Measurements from ENCODE around the gene NTM.

NTM gene

DNA sequence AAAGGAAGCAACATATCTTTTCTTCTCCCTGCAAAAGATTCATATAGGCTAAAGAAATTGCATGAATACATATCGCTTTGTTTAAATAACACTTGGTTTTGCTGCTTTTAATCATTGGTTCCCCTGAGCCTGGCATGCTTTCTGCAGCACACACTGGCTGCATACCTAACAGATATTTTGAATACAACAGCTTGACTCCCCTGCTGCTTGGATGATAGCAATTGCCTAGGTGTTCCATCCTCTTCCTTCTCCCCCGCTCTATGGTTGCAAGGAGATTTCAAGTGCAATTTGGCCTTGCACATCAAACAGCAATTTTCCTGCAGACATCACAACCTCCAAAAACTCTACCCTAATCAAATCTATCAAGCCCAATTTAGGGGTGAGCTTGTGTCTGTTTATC lies 430.0 kb downstream of the NTM start:
- Histone ChIP-seq H3K27ac (ENCODE audit: low read depth, low read length) (no peak overlapping the region), H3K4me1 (ENCODE audit: control insufficient read depth, low read length) (no peaks in the 10 kb centered on the region), H3F3A (ENCODE audit: control insufficient read depth, insufficient read depth) (no peaks in the 10 kb centered on the region), H3K27me3 (ENCODE audit: control insufficient read depth, low read length) (no peaks in the 10 kb centered on the region), H3K4me3 (ENCODE audit: low read length) (no peak overlapping the region), H3K4me2 (ENCODE audit: low read length) (no peak overlapping the region), H3K36me3 (ENCODE audit: control insufficient read depth, low read length) (no peaks in the 10 kb centered on the region), H3K9me2 (replicated peaks; ENCODE audit: control insufficient read depth, low read length) (no peaks in the 10 kb centered on the region), H4K20me1 (ENCODE audit: control insufficient read depth, insufficient read depth, low read depth, low read length) (no peaks in the 10 kb centered on the region), H3K9me3 (ENCODE audit: control insufficient read depth, insufficient read depth, low read length) (no peaks in the 10 kb centered on the region), H3K79me2 (ENCODE audit: control insufficient read depth, low read length) (no peaks in the 10 kb centered on the region)
- TF ChIP-seq, protein P1, sequence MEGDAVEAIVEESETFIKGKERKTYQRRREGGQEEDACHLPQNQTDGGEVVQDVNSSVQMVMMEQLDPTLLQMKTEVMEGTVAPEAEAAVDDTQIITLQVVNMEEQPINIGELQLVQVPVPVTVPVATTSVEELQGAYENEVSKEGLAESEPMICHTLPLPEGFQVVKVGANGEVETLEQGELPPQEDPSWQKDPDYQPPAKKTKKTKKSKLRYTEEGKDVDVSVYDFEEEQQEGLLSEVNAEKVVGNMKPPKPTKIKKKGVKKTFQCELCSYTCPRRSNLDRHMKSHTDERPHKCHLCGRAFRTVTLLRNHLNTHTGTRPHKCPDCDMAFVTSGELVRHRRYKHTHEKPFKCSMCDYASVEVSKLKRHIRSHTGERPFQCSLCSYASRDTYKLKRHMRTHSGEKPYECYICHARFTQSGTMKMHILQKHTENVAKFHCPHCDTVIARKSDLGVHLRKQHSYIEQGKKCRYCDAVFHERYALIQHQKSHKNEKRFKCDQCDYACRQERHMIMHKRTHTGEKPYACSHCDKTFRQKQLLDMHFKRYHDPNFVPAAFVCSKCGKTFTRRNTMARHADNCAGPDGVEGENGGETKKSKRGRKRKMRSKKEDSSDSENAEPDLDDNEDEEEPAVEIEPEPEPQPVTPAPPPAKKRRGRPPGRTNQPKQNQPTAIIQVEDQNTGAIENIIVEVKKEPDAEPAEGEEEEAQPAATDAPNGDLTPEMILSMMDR (IDR thresholded peaks at IDR 0.05; ENCODE audit: low read depth, low read length, poor library complexity, severe bottlenecking): no peak

DNA sequence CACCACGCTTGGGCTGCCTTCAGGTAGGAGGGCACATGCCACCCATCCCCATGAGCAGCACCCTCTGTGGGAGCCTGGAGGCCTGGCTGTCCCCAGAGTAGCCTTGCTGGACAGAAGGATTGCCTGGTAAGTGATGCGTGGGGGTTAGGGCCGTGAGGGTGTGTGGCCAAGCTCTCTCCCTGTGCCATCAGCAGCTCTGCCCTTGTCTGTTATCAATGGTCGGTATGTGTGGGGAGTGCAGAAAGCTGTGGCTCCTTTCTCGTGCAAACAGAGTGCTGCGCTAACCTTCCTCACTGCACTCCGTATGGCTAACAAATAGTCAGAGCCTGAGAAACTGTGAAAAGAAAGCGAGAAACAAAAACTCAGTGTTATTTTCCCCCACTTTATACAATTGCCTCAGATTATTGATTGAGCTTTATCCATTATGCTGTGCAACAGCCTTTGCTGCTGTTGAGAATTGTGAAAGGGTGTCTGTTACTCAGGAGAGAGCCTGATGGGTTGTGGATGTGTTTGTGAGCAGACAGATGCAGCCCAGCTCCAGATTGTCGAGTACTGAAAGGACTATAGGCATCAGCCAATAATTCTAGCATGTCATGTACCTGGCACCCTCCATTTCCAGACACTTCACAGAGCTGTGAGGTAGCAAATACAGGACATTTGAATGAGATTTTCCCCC lies 432.2 kb downstream of the NTM start:
- no peak overlapping the region for H3K4me3 ChIP-seq (ENCODE audit: low read length)
- no peak overlapping the region for H3K4me2 ChIP-seq (ENCODE audit: low read length)
- no peaks in the 10 kb centered on the region for H3K36me3 ChIP-seq (ENCODE audit: control insufficient read depth, low read length)
- H3K9me3 ChIP-seq (ENCODE audit: control insufficient read depth, insufficient read depth, low read length): no peaks in the 10 kb centered on the region
- no peaks in the 10 kb centered on the region for H3K27me3 ChIP-seq (ENCODE audit: control insufficient read depth, low read length)
- H3K4me1 ChIP-seq (ENCODE audit: control insufficient read depth, low read length): no peaks in the 10 kb centered on the region
- H3K79me2 ChIP-seq (ENCODE audit: control insufficient read depth, low read length): no peaks in the 10 kb centered on the region
- H3K9me2 ChIP-seq (replicated peaks; ENCODE audit: control insufficient read depth, low read length): no peaks in the 10 kb centered on the region
- no peak overlapping the region for H3K27ac ChIP-seq (ENCODE audit: low read depth, low read length)
- TF ChIP-seq, protein P1 (IDR thresholded peaks at IDR 0.05; ENCODE audit: low read depth, low read length, poor library complexity, severe bottlenecking): no peak
- no peak for TF ChIP-seq EZH2phosphoT487 (IDR thresholded peaks at IDR 0.05; ENCODE audit: borderline replicate concordance, low read length)
- no peaks in the 10 kb centered on the region for H4K20me1 ChIP-seq (ENCODE audit: control insufficient read depth, insufficient read depth, low read depth, low read length)
- no peaks in the 10 kb centered on the region for H3F3A ChIP-seq (ENCODE audit: control insufficient read depth, insufficient read depth)

DNA sequence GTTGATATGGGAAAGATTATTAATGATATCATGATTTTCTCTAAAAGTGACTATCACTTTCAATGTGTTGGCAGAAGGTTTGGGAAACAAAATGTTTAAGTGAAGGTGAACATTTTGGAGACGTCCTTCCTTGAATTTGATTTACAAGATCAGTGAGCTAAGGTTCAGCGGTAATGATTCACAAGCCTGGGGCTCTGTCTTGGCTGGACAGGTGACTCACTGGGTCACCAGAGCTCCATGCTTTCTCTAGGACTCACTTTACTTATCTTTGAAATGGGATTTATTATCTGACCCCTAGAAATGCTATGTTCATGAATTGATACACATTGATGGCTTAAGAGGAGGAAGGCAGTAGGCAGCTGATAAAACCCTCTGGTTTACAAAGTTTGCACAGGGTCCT lies 437.5 kb downstream of the NTM start:
- Histone ChIP-seq H3K27me3 (ENCODE audit: control insufficient read depth, low read length) (peaks cover 18% of the 10 kb centered on the region), H3K27ac (ENCODE audit: low read depth, low read length) (no peak overlapping the region), H3K9me3 (ENCODE audit: control insufficient read depth, insufficient read depth, low read length) (no peaks in the 10 kb centered on the region), H3F3A (ENCODE audit: control insufficient read depth, insufficient read depth) (no peaks in the 10 kb centered on the region), H3K36me3 (ENCODE audit: control insufficient read depth, low read length) (no peaks in the 10 kb centered on the region), H3K4me3 (ENCODE audit: low read length) (no peak overlapping the region), H3K9me2 (replicated peaks; ENCODE audit: control insufficient read depth, low read length) (no peaks in the 10 kb centered on the region), H3K79me2 (ENCODE audit: control insufficient read depth, low read length) (no peaks in the 10 kb centered on the region), H3K4me1 (ENCODE audit: control insufficient read depth, low read length) (no peaks in the 10 kb centered on the region), H3K4me2 (ENCODE audit: low read length) (no peak overlapping the region), H4K20me1 (ENCODE audit: control insufficient read depth, insufficient read depth, low read depth, low read length) (no peaks in the 10 kb centered on the region)
- TF ChIP-seq EZH2phosphoT487 (IDR thresholded peaks at IDR 0.05; ENCODE audit: borderline replicate concordance, low read length): no peak
- TF ChIP-seq, protein P1 (IDR thresholded peaks at IDR 0.05; ENCODE audit: low read depth, low read length, poor library complexity, severe bottlenecking): no peak
